Kidney epithelial cell (primary cell): ENCODE measurements around the gene TNPO1. TPM values are rescaled to one million over a fixed set of nuclear protein-coding genes. Genes with fewer than 3 reads are reported as not detected.
"Not testable (repeated sequence)": the region's sequence is repeated elsewhere in the genome, so short reads cannot be mapped to it uniquely, and the experiment has no call there.

Experiments
- DNase-seq: peaks from one replicate; pipeline ENCODE4 v3.0.0-alpha.2; 2010; ENCODE audit warnings: low read depth
- H3K27me3 ChIP-seq: 2 replicates; pipeline ENCODE4 v1.6.0; 2011; ENCODE audit warnings: low read length; ENCODE audit not compliant: control insufficient read depth, insufficient read depth
- H3K36me3 ChIP-seq: 2 replicates; pipeline ENCODE4 v1.5.1; 2011; ENCODE audit warnings: low read length; ENCODE audit not compliant: control insufficient read depth, insufficient read depth
- H3K4me3 ChIP-seq: 2 replicates; pipeline ENCODE4 v1.5.1; 2011; ENCODE audit warnings: low read depth, mild to moderate bottlenecking, control low read depth, low read length
- CTCF ChIP-seq: IDR thresholded peaks from 2 replicates; pipeline ENCODE4 v1.5.1; 2011; ENCODE audit warnings: mild to moderate bottlenecking, moderate library complexity, low read length, control low read depth, inconsistent platforms; ENCODE audit not compliant: insufficient read depth, poor library complexity, severe bottlenecking
- total RNA-seq: library from RNA; depleted of rRNA; stranded (reverse); fragments of >200 nt; gene quantifications from 2 replicates; pipeline ENCODE4 v1.2.3, GENCODE V29; 2015

The TNPO1 gene
- total RNA-seq, 1 donor from 2014 or later = 118 TPM

- Histone ChIP-seq H3K36me3 (no peaks in the 10 kb centered on the region), H3K4me3 (no peak overlapping the region), H3K27me3 (no peaks in the 10 kb centered on the region)
- TF ChIP-seq CTCF = no peak
- no peak for DNase-seq
These were observed 32.3 kb upstream of the TNPO1 start for GRCh38 chr5:72784129-72784528.

- TF ChIP-seq CTCF = no peak
- no peak overlapping the region for H3K4me3 ChIP-seq
- H3K27me3 ChIP-seq = no peaks in the 10 kb centered on the region
- no peak for DNase-seq
- H3K36me3 ChIP-seq = no peaks in the 10 kb centered on the region
These were observed 30.7 kb upstream of the TNPO1 start for GRCh38 chr5:72785801-72786200.

GRCh38 chr5:72786676-72787075, 29.8 kb upstream of the TNPO1 start:
- DNase-seq = no peak
- H3K27me3 ChIP-seq = no peaks in the 10 kb centered on the region
- no peaks in the 10 kb centered on the region for H3K36me3 ChIP-seq
- no peak for TF ChIP-seq CTCF
- H3K4me3 ChIP-seq = no peak overlapping the region

GRCh38 chr5:72788866-72789505, 27.5 kb upstream of the TNPO1 start:
- H3K4me3 ChIP-seq = no peak overlapping the region
- no peaks in the 10 kb centered on the region for H3K27me3 ChIP-seq
- no peak for DNase-seq
- no peak for TF ChIP-seq CTCF
- H3K36me3 ChIP-seq = no peaks in the 10 kb centered on the region

- no peak for TF ChIP-seq CTCF
- Histone ChIP-seq H3K36me3 (no peaks in the 10 kb centered on the region), H3K27me3 (no peaks in the 10 kb centered on the region), H3K4me3 (no peak overlapping the region)
- DNase-seq = no peak
These were observed 26.3 kb upstream of the TNPO1 start for GRCh38 chr5:72790186-72790585.

- DNase-seq, H3K27me3 ChIP-seq, H3K4me3 ChIP-seq, H3K36me3 ChIP-seq: not testable (repeated sequence)
These were observed 23.8 kb upstream of the TNPO1 start for GRCh38 chr5:72792662-72793061.
